SU-DHL-6 (cell line): ENCODE results near the gene NAPG.

Source experiments
- H2AFZ ChIP-seq: fragments of 200-600 bp; sonication (generic); 2 replicates; pipeline ENCODE4 v1.6.1; 2014; ENCODE audit warnings: low read depth, mild to moderate bottlenecking, moderate library complexity, mixed read lengths, antibody characterized with exemption, low read length; ENCODE audit not compliant: severe bottlenecking
- H3F3A ChIP-seq: fragments of 200-600 bp; shearing (Covaris generic); 2 replicates; pipeline ENCODE4 v1.6.0; 2016; ENCODE audit warnings: antibody characterized with exemption, mild to moderate bottlenecking; ENCODE audit not compliant: insufficient read depth
- H3K27ac ChIP-seq: fragments of 200-600 bp; sonication (generic); 2 replicates; pipeline ENCODE4 v1.5.1; 2016; ENCODE audit warnings: low read depth, mild to moderate bottlenecking, low read length, moderate library complexity, mixed read lengths
- H3K27me3 ChIP-seq: fragments of 200-600 bp; sonication (generic), shearing (Covaris generic); 2 replicates; pipeline ENCODE4 v1.6.0; 2014; ENCODE audit warnings: mild to moderate bottlenecking, low read length
- H3K36me3 ChIP-seq: fragments of 200-600 bp; sonication (generic); 2 replicates; pipeline ENCODE4 v1.6.1; 2014; ENCODE audit warnings: mild to moderate bottlenecking, low read length, mixed read lengths
- H3K4me2 ChIP-seq: fragments of 300-600, 200-600 bp; shearing (Covaris generic), sonication (generic); 2 replicates; pipeline ENCODE4 v1.6.0; 2014; ENCODE audit warnings: low read length, low read depth, mild to moderate bottlenecking; ENCODE audit not compliant: poor library complexity, severe bottlenecking
- H3K4me3 ChIP-seq: fragments of 200-600 bp; sonication (generic); 2 replicates; pipeline ENCODE4 v1.5.1; 2014; ENCODE audit warnings: antibody characterized with exemption, low read length, mild to moderate bottlenecking, mixed read lengths; ENCODE audit not compliant: insufficient read depth, poor library complexity, severe bottlenecking
- H3K79me2 ChIP-seq: fragments of 200-600 bp; sonication (generic); 2 replicates; pipeline ENCODE4 v1.6.1; 2014; ENCODE audit warnings: mild to moderate bottlenecking, low read length, moderate library complexity; ENCODE audit not compliant: insufficient read depth
- H3K9ac ChIP-seq: fragments of 200-600 bp; sonication (generic); 2 replicates; pipeline ENCODE4 v1.7.0; 2014; ENCODE audit warnings: mild to moderate bottlenecking, low read length
- H3K9me2 ChIP-seq: fragments of 200-600 bp; sonication (generic); replicated peaks from 2 replicates; pipeline ENCODE4 v1.6.1; 2014; ENCODE audit warnings: low read length; ENCODE audit not compliant: insufficient read depth
- H3K9me3 ChIP-seq: fragments of 200-600 bp; sonication (generic); 2 replicates; pipeline ENCODE4 v1.6.1; 2014; ENCODE audit warnings: low read length, mixed read lengths; ENCODE audit not compliant: insufficient read depth
- H4K20me1 ChIP-seq: fragments of 200-600 bp; sonication (generic); 2 replicates; pipeline ENCODE4 v1.6.1; 2014; ENCODE audit warnings: low read depth, mild to moderate bottlenecking, antibody characterized with exemption, low read length, moderate library complexity, mixed read lengths
- EZH2phosphoT487 ChIP-seq: fragments of 200-600 bp; sonication (generic), shearing (Covaris generic); conservative IDR thresholded peaks from 2 replicates; pipeline ENCODE4 v1.6.1; 2018; ENCODE audit warnings: mild to moderate bottlenecking, antibody characterized with exemption, low read length, moderate library complexity, mixed read lengths
- TF ChIP-seq, protein P1 (sequence below): fragments of 200-600 bp; sonication (generic); IDR thresholded peaks from one replicate; pipeline ENCODE4 v1.5.1; 2017; ENCODE audit warnings: antibody characterized with exemption, mild to moderate bottlenecking, low read length, moderate library complexity; ENCODE audit not compliant: insufficient read depth, poor library complexity, severe bottlenecking

NAPG gene

DNA sequence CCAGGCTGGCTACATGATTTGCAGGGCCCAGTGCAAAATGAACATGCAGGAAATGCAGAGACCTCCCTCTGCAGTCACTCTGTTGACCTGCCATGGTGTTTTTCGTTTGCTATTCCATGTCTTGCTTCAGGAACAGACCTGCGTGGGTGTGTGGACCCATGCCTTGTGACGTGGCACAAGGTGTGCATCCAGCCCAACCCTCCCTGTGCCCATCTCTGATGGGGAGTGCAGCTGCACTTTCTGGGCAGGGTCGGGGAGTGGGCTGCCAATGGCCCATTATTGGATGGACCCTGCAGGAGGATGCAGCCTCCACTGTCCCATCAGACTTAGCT lies 33.1 kb downstream of the NAPG start:
- Histone ChIP-seq H3K79me2 (no peaks in the 10 kb centered on the region), H3K9me2 (no peaks in the 10 kb centered on the region), H3K27ac (no peak overlapping the region), H3K9me3 (no peaks in the 10 kb centered on the region), H3K4me3 (no peak overlapping the region), H2AFZ (no peak overlapping the region), H3K4me2 (no peak overlapping the region), H3F3A (no peaks in the 10 kb centered on the region), H3K27me3 (no peaks in the 10 kb centered on the region), H4K20me1 (no peaks in the 10 kb centered on the region), H3K36me3 (peaks cover 6% of the 10 kb centered on the region; the same call in 1 of the 2 replicates), H3K9ac (no peak overlapping the region)
- no peak for TF ChIP-seq EZH2phosphoT487
- TF ChIP-seq, protein P1, sequence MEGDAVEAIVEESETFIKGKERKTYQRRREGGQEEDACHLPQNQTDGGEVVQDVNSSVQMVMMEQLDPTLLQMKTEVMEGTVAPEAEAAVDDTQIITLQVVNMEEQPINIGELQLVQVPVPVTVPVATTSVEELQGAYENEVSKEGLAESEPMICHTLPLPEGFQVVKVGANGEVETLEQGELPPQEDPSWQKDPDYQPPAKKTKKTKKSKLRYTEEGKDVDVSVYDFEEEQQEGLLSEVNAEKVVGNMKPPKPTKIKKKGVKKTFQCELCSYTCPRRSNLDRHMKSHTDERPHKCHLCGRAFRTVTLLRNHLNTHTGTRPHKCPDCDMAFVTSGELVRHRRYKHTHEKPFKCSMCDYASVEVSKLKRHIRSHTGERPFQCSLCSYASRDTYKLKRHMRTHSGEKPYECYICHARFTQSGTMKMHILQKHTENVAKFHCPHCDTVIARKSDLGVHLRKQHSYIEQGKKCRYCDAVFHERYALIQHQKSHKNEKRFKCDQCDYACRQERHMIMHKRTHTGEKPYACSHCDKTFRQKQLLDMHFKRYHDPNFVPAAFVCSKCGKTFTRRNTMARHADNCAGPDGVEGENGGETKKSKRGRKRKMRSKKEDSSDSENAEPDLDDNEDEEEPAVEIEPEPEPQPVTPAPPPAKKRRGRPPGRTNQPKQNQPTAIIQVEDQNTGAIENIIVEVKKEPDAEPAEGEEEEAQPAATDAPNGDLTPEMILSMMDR, result no peak

DNA sequence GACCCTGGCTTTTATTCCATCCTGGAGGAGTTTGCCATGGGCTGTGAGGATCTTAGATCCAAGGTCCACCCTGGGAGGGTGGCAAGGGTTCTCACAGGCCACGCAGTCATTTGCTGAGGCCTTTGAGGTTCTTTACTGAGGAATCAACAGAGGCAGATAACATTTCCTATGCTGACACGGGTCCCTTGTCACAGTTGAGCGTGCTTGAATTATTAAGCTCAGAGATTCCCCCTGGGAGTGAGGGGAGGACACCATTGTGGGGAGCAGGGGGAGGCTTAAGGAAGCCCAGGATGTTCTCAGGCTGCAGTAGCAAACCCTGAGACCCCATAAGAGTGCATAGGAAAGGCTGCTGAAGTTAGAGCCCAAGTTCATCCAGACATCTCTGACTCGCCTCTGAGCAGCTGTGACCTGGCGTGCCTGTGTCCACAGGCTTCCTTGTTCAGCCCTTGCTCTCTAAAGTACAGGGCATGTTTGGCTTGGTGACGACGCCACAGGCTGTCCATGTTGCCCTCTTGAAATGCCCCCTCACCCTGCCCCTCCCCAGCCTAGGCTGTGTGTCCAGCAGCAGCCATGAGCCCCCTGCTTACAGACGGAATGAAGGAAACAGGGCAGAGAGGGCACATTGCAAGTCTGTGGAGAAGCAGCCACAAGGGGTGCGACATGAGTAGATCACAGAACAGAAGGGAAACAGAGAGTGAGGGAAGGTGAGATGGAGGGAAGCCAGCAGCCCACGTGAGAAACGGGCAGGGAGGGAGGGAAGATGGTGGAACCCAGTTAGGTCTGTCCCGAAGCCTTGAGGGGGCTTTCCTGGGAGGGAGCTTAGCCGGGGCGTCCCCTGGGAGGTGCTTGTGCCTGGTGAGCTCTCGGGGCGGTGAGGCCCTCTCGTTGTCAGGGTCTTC lies 34.0 kb downstream of the NAPG start:
- H3K4me2 ChIP-seq, result no peak overlapping the region
- H3K4me3 ChIP-seq, result no peak overlapping the region
- H3K9me2 ChIP-seq, result no peaks in the 10 kb centered on the region
- no peak overlapping the region for H2AFZ ChIP-seq
- H3K79me2 ChIP-seq, result no peaks in the 10 kb centered on the region
- H4K20me1 ChIP-seq, result no peaks in the 10 kb centered on the region
- H3K27me3 ChIP-seq, result no peaks in the 10 kb centered on the region
- H3K36me3 ChIP-seq, result no peaks in the 10 kb centered on the region
- H3F3A ChIP-seq, result no peaks in the 10 kb centered on the region
- no peaks in the 10 kb centered on the region for H3K9me3 ChIP-seq
- TF ChIP-seq, protein P1, result no peak
- TF ChIP-seq EZH2phosphoT487, result no peak
- H3K27ac ChIP-seq, result no peak overlapping the region
- H3K9ac ChIP-seq, result no peak overlapping the region

DNA sequence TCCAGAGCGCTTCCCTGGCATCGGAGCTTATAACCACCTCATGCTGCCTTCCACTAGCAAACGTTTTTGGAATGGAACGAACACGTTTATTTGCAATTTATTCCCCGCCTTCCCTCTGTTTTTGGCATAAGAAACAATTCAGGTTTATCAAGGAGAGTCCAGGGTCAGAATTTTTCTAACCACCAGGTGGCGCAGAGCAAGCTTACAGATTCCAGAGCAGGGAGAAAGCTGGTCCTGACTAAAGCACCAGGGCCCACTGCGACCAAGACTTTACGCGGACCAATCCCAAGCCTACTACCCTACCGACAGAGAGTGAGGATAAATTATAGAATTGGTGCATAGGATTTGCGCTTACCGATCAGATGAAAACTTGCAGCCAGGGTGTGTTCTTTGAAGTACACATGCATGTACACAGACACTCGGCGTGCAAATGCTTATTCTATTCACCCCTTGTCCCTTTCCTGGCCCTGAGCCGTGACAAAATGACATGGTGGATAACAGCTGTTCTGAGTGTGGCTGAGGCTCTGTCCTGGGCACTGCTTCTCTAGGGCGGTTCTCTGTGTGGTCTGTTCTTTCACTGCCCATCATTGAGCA lies 34.7 kb downstream of the NAPG start:
- Histone ChIP-seq H3K4me3 (no peak overlapping the region), H3K27me3 (no peaks in the 10 kb centered on the region), H3F3A (no peaks in the 10 kb centered on the region), H2AFZ (no peak overlapping the region), H3K9me2 (no peaks in the 10 kb centered on the region), H3K79me2 (no peaks in the 10 kb centered on the region), H4K20me1 (no peaks in the 10 kb centered on the region), H3K27ac (no peak overlapping the region), H3K36me3 (no peaks in the 10 kb centered on the region), H3K9me3 (no peaks in the 10 kb centered on the region), H3K4me2 (no peak overlapping the region), H3K9ac (no peak overlapping the region)
- TF ChIP-seq EZH2phosphoT487, result no peak
- TF ChIP-seq, protein P1, result peak; percentile 78
